Activated CD4-positive, alpha-beta T cell treated with anti-CD3 and anti-CD28 coated beads, Interleukin-2, amount 10 ng/mL, durations not matched to agents 24 days and 14 days (primary cell): ENCODE measurements around the gene CHST7. TPM values are rescaled to one million over a fixed set of nuclear protein-coding genes. Genes with fewer than 3 reads are reported as not detected.

Experiments used
- DNase-seq: peaks from one replicate; pipeline ENCODE4 v3.0.0; 2022
- H3K27ac Mint-ChIP-seq: one replicate; pipeline ENCODE4 v1.8.0; 2022; ENCODE audit warnings: mild to moderate bottlenecking, mixed read lengths
- H3K27me3 Mint-ChIP-seq: one replicate; pipeline ENCODE4 v1.8.0; 2022; ENCODE audit warnings: mixed read lengths
- H3K36me3 Mint-ChIP-seq: one replicate; pipeline ENCODE4 v1.8.0; 2022; ENCODE audit warnings: low read depth, mild to moderate bottlenecking, mixed read lengths
- H3K4me1 Mint-ChIP-seq: one replicate; pipeline ENCODE4 v1.8.0; 2021; ENCODE audit warnings: mixed read lengths
- H3K4me3 Mint-ChIP-seq: one replicate; pipeline ENCODE4 v1.8.0; 2022; ENCODE audit warnings: mild to moderate bottlenecking, moderate library complexity, mixed read lengths
- H3K9me3 Mint-ChIP-seq: one replicate; pipeline ENCODE4 v1.8.0; 2021; ENCODE audit warnings: mixed read lengths
- intact Hi-C: fragments of 100-400 bp; cut with micrococcal nuclease; formaldehyde crosslinking; loops from one replicate; pipeline ENCODE4 v1.15.1; 2023
- total RNA-seq: library from RNA; stranded (reverse); gene quantifications from 2 replicates; pipeline ENCODE4 v1.2.3, GENCODE V29; 2022

CHST7 gene
- total RNA-seq, 1 donor from 2014 or later: 6.9 TPM

DNA sequence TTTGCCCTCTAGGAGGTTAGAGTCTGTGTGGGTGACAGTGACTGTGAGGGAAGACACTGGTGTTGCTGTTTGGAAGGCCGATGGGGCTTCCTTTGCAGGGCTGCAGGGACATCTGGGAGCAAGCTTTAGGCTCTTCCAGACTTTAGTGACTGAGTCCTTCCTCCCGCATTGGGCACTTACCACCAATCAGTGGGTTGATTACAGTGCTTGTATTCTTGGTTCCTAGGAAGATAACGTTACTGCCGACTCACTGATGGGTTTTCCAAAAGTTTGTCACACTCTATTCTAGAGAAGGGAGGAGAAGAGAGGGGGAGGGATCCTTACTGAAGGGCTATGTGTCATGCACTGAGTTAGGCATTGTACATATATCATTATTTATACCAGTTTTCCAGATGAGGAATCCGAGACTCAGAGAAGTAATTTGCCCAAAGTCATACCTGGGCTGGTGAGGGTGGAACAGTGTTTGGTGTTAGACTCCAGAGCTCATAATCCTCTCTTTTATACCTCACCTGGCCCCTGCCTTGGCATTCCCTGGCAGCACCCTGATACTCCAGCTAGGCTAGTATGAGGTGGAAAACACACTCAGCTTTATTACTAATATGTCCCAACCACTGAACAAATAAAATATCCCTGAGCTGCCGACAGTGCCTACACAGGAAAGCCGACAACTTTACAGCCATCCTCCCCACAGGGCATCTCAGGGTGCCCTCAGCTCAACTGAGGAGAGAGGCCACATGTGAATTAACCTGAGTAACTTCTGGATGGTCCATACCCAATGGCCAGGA, 3.8 kb downstream of the CHST7 start:
- peak overlapping the region; percentile 89 for H3K4me3 Mint-ChIP-seq
- intact Hi-C loops: no loop called here
- H3K36me3 Mint-ChIP-seq: peaks cover 23% of the 10 kb centered on the region
- peak overlapping the region; percentile 73 for H3K27ac Mint-ChIP-seq
- H3K27me3 Mint-ChIP-seq: no peaks in the 10 kb centered on the region
- no peak for DNase-seq
- peaks cover 32% of the 10 kb centered on the region for H3K4me1 Mint-ChIP-seq
- H3K9me3 Mint-ChIP-seq: no peaks in the 10 kb centered on the region

DNA sequence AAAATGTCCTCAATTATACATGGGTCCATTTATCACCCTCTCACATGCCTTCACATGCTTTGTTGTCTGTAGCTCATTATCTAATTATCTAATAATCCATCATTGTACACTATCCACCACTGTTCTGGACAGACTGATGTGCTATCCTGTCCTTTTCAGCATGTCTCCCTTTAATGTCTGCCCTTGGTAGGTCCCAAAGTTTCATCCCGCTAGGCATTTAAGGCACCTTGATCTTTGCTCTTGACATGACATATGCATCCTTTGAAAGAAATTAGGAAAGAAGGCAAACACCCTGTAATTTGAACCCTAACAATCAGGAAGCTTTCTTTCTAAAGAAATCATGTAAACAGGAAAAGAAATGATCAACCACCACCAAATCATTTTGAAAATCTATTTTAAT, 5.7 kb downstream of the CHST7 start:
- peak overlapping the region; percentile 11 for H3K4me3 Mint-ChIP-seq
- no peaks in the 10 kb centered on the region for H3K27me3 Mint-ChIP-seq
- DNase-seq: no peak
- no peaks in the 10 kb centered on the region for H3K9me3 Mint-ChIP-seq
- intact Hi-C loops: no loop called here
- H3K4me1 Mint-ChIP-seq: peaks cover 25% of the 10 kb centered on the region
- H3K27ac Mint-ChIP-seq: no peak overlapping the region
- H3K36me3 Mint-ChIP-seq: peaks cover 24% of the 10 kb centered on the region

DNA sequence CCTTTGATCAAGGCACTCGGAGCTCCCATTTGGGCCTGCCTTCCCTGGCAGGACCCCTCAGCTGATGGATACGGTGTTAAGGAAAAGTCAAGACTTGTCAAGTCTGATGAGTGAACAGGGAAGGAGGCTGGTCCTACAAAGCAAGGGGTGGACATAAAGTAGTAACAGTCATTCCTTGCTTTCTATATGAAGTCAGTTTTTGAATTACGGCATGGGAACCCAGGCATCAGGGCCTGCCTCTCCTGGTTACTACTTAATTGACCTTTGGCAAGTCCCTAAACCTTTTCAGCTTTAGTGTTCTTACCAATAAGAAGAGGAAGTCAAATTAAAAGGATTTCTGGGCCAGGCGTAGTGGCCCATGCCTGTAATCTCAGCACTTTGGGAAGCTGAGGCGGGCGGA, 7.0 kb downstream of the CHST7 start:
- peaks cover 24% of the 10 kb centered on the region for H3K4me1 Mint-ChIP-seq

DNA sequence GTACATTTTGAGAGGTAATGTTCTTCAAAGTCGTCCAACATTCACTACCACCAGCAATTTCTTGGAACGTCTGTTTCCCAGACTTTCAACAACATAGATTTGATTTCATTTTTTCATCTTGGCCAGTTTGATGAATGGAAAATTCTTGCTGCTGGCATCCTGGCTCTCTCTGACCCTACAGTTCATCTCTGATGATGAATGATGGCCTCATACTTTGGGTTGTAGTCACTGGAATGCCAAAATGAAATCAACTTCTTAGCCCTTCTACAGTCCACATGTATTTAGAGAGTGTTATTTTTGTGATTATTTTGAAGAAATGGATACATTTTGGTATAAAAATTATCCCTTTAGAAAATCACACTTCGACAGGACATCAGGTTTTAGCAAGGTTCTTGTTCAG, 8.8 kb downstream of the CHST7 start:
- Mint-ChIP-seq H3K27ac (no peak overlapping the region), H3K27me3 (no peaks in the 10 kb centered on the region), H3K4me3 (no peak overlapping the region), H3K4me1 (peaks cover 17% of the 10 kb centered on the region), H3K36me3 (peaks cover 21% of the 10 kb centered on the region), H3K9me3 (no peaks in the 10 kb centered on the region)
- intact Hi-C loops: no loop called here
- DNase-seq: no peak

More for the DNA sequence above, 7.0 kb downstream of the CHST7 start:
- Mint-ChIP-seq H3K4me3 (no peak overlapping the region), H3K9me3 (no peaks in the 10 kb centered on the region), H3K27me3 (no peaks in the 10 kb centered on the region), H3K36me3 (peaks cover 24% of the 10 kb centered on the region), H3K27ac (no peak overlapping the region)
- no peak for DNase-seq
- intact Hi-C loops: no loop called here

DNA sequence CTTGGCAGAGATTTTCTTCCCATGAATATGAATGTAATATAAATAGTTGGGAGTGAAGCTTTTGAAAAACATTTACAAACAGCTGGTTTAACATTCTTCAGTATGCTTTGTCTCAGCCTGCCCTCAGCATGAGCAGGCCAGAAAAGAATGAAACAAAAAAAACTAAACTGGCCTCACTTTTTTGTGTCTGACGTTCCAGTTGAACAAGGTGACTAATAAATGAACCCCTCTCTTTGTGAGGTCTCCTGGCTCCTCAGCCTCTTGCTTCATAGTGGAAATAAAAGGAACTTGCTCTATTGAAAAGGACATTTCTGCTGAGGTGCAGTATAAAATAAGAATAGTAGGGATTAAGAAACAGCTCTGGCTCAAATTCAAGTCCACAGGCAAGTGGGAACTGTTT, 9.4 kb downstream of the CHST7 start:
- no peaks in the 10 kb centered on the region for H3K9me3 Mint-ChIP-seq
- no peak overlapping the region for H3K27ac Mint-ChIP-seq

DNA sequence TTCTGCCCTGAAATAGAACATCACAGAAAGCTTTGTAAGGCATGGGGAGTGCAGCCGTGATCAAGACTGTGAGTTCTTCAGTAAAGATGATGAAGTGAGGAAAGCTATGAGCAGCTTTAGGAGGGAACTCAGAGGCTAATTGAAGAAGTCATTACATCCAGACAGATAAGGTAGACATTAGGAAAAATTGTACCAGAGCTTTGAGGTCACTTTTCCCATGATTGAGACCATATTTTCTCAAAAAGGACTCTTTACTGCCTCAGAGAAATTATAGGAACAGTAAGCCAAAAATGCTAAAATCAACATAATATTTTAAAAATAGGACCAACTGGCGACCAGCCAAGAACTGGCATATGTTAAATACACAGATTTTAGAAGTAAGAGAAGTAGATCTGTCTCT, 11.2 kb downstream of the CHST7 start:
- Mint-ChIP-seq H3K9me3 (no peaks in the 10 kb centered on the region), H3K27ac (peak overlapping the region; percentile 9), H3K36me3 (peaks cover 7% of the 10 kb centered on the region), H3K27me3 (no peaks in the 10 kb centered on the region), H3K4me3 (no peak overlapping the region), H3K4me1 (peaks cover 21% of the 10 kb centered on the region)
- intact Hi-C loops: loop anchor here (5.0 kb wide), 1 partner anchor 128 kb away; no protein-coding TSS in a partner anchor
- no peak for DNase-seq

More for the DNA sequence above, 9.4 kb downstream of the CHST7 start:
- DNase-seq: no peak
- no peaks in the 10 kb centered on the region for H3K27me3 Mint-ChIP-seq
- intact Hi-C loops: no loop called here
- peaks cover 17% of the 10 kb centered on the region for H3K4me1 Mint-ChIP-seq
- peaks cover 17% of the 10 kb centered on the region for H3K36me3 Mint-ChIP-seq
- no peak overlapping the region for H3K4me3 Mint-ChIP-seq

DNA sequence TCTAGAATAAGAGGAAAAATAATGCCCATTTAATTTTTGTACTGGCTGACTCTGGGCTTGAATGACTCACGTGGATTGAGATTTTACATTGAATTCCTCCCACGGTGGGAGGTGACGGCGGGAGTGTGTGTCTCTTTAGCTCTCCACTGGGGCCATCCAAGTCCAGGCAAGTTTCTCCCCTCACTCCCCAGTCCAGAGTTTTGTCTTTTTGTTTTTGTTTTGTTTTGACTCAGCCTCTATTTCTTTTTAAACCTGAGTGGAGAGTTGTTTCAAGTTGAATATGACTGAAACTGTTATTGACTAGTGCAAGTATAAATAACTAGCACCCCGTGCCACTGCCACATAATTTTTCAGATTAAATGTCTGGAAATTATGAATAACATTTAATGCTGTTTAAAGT, 13.6 kb downstream of the CHST7 start:
- Mint-ChIP-seq H3K27ac (peak overlapping the region; percentile 89), H3K4me1 (peaks cover 25% of the 10 kb centered on the region), H3K27me3 (no peaks in the 10 kb centered on the region), H3K9me3 (no peaks in the 10 kb centered on the region), H3K4me3 (peak overlapping the region; percentile 69), H3K36me3 (peaks cover 11% of the 10 kb centered on the region)
- intact Hi-C loops: loop anchor here (1.0 to 5.0 kb wide), 4 partner anchors 15 to 125 kb away; partner anchors contain the start of gene ZNF674
- DNase-seq: peak; percentile 59

GRCh38 chrX:46587753-46588171, 14.2 kb downstream of the CHST7 start:
- peaks cover 25% of the 10 kb centered on the region for H3K4me1 Mint-ChIP-seq
- intact Hi-C loops: loop anchor here (1.0 to 5.0 kb wide), 5 partner anchors 15 to 125 kb away; partner anchors contain the start of gene ZNF674
- DNase-seq: peak; percentile 56
- H3K9me3 Mint-ChIP-seq: no peaks in the 10 kb centered on the region
- H3K27me3 Mint-ChIP-seq: no peaks in the 10 kb centered on the region
- peaks cover 11% of the 10 kb centered on the region for H3K36me3 Mint-ChIP-seq
- peak overlapping the region; percentile 89 for H3K27ac Mint-ChIP-seq
- H3K4me3 Mint-ChIP-seq: peak overlapping the region; percentile 76

GRCh38 chrX:46588263-46588662, 14.7 kb downstream of the CHST7 start:
- H3K36me3 Mint-ChIP-seq: peaks cover 11% of the 10 kb centered on the region
- peak; percentile 83 for DNase-seq
- no peaks in the 10 kb centered on the region for H3K9me3 Mint-ChIP-seq
- intact Hi-C loops: loop anchor here (2.0 to 5.0 kb wide), 2 partner anchors 23 to 124 kb away; no protein-coding TSS in a partner anchor
- H3K27ac Mint-ChIP-seq: peak overlapping the region; percentile 89
- H3K27me3 Mint-ChIP-seq: no peaks in the 10 kb centered on the region
- H3K4me3 Mint-ChIP-seq: peak overlapping the region; percentile 76
- peaks cover 25% of the 10 kb centered on the region for H3K4me1 Mint-ChIP-seq

GRCh38 chrX:46589977-46590723, 16.6 kb downstream of the CHST7 start:
- peaks cover 23% of the 10 kb centered on the region for H3K4me1 Mint-ChIP-seq
- H3K27ac Mint-ChIP-seq: no peak overlapping the region
- H3K27me3 Mint-ChIP-seq: no peaks in the 10 kb centered on the region
- DNase-seq: no peak
- no peak overlapping the region for H3K4me3 Mint-ChIP-seq
- intact Hi-C loops: loop anchor here (2.0 to 5.0 kb wide), 2 partner anchors 21 to 122 kb away; no protein-coding TSS in a partner anchor
- H3K36me3 Mint-ChIP-seq: peaks cover 15% of the 10 kb centered on the region
- no peaks in the 10 kb centered on the region for H3K9me3 Mint-ChIP-seq

DNA sequence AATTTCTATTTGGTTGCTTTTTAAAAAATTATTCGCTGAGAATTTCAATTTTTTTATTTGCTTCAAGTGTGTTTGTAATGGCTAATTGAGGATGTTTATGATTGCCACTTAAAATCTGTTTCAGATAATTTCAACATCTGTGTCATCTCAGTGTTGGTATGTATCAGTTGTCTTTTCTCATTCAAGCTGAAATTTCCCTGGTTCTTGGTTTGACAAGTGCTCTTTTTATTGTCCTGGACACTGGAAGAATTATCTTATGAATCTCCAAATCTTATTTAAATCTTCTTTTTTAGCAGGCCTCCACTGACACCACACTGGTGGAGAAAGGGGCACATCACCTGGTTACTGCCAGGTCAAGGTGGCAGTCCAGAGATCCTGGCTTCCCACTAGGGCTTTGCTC, 21.5 kb downstream of the CHST7 start:
- no peaks in the 10 kb centered on the region for H3K9me3 Mint-ChIP-seq
- intact Hi-C loops: no loop called here
- peaks cover 19% of the 10 kb centered on the region for H3K36me3 Mint-ChIP-seq
- peaks cover 3% of the 10 kb centered on the region for H3K4me1 Mint-ChIP-seq
- no peak overlapping the region for H3K27ac Mint-ChIP-seq
- H3K27me3 Mint-ChIP-seq: no peaks in the 10 kb centered on the region
- DNase-seq: no peak
- H3K4me3 Mint-ChIP-seq: no peak overlapping the region

- H3K27me3 Mint-ChIP-seq: no peaks in the 10 kb centered on the region
- no peak overlapping the region for H3K4me3 Mint-ChIP-seq
- no peak overlapping the region for H3K27ac Mint-ChIP-seq
- intact Hi-C loops: no loop called here
- no peak for DNase-seq
- peaks cover 23% of the 10 kb centered on the region for H3K36me3 Mint-ChIP-seq
- H3K4me1 Mint-ChIP-seq: peaks cover 5% of the 10 kb centered on the region
- no peaks in the 10 kb centered on the region for H3K9me3 Mint-ChIP-seq
These were observed 23.6 kb downstream of the CHST7 start for GRCh38 chrX:46597208-46597607.

- Mint-ChIP-seq H3K27ac (no peak overlapping the region), H3K36me3 (peaks cover 27% of the 10 kb centered on the region), H3K4me1 (peaks cover 5% of the 10 kb centered on the region), H3K27me3 (no peaks in the 10 kb centered on the region), H3K4me3 (no peak overlapping the region), H3K9me3 (no peaks in the 10 kb centered on the region)
- DNase-seq: no peak
- intact Hi-C loops: no loop called here
These were observed 24.2 kb downstream of the CHST7 start for GRCh38 chrX:46597771-46598170.

DNA sequence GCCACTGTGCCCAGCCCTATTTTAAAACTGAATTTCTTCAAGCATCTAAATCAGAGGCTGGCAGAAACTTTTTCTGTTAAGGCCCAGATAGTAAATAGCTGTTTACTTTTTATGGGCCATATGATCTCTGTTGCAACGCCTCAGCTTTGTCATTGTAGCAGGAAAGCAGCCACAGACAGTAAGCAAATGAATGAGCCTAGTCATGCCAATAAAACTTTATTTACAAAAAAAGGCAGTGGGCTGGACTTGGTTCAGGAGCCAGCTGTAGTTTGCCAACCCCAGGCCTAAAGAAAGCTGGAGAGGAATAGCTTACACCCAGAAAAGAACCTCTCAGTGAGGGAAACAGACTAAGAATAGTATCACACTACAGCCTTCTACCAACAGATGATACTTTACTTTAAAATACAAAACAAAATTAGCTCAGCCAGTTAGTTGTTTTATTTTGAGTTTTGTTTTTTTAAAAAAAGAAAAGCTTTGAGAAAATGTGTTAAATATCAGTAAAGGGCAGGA, 25.5 kb downstream of the CHST7 start:
- Mint-ChIP-seq H3K27me3 (no peaks in the 10 kb centered on the region), H3K36me3 (peaks cover 30% of the 10 kb centered on the region), H3K9me3 (no peaks in the 10 kb centered on the region), H3K4me3 (no peak overlapping the region), H3K4me1 (peaks cover 8% of the 10 kb centered on the region), H3K27ac (no peak overlapping the region)
- intact Hi-C loops: no loop called here
- DNase-seq: no peak
